ENCODE data around the gene GALC.
"Not testable (repeated sequence)": the region's sequence is repeated elsewhere in the genome, so short reads cannot be mapped to it uniquely, and the experiment has no call there.

GALC gene

GRCh38 chr14:87992718-87993628 is at the start of gene GALC:
Gene GALC (minus strand): TSS chr14:87993182. CDS start chr14:87993164, 18 bp downstream.
- DNase-seq (ENCODE audit: low read depth): peak; percentile 94

- DNase-seq (ENCODE audit: low read depth): no peak
These were observed 47.2 kb upstream of the GALC start for GRCh38 chr14:88040146-88040545.

GRCh38 chr14:88039197-88039596 is 46.2 kb upstream of the GALC start:
- no peak for DNase-seq (ENCODE audit: low read depth)

GRCh38 chr14:88037325-88037724 is 44.3 kb upstream of the GALC start:
- DNase-seq (ENCODE audit: low read depth): no peak

GRCh38 chr14:88036422-88036821 is 43.4 kb upstream of the GALC start:
- DNase-seq (ENCODE audit: low read depth): no peak

GRCh38 chr14:88034076-88034475 is 41.1 kb upstream of the GALC start:
- DNase-seq (ENCODE audit: low read depth): no peak

- no peak for DNase-seq (ENCODE audit: low read depth)
These were observed 39.4 kb upstream of the GALC start for GRCh38 chr14:88032373-88032772.

- DNase-seq (ENCODE audit: low read depth): no peak
These were observed 37.9 kb upstream of the GALC start for GRCh38 chr14:88030892-88031291.

- DNase-seq (ENCODE audit: low read depth): no peak
These were observed 37.1 kb upstream of the GALC start for GRCh38 chr14:88030079-88030478.

GRCh38 chr14:88029500-88029899 is 36.5 kb upstream of the GALC start:
- no peak for DNase-seq (ENCODE audit: low read depth)

GRCh38 chr14:88026890-88027289 is 33.9 kb upstream of the GALC start:
- DNase-seq (ENCODE audit: low read depth): no peak

- no peak for DNase-seq (ENCODE audit: low read depth)
These were observed 32.3 kb upstream of the GALC start for GRCh38 chr14:88025313-88025712.

- DNase-seq (ENCODE audit: low read depth): not testable (repeated sequence)
These were observed 31.5 kb upstream of the GALC start for GRCh38 chr14:88024252-88025086.

- DNase-seq (ENCODE audit: low read depth): no peak
These were observed 30.7 kb upstream of the GALC start for GRCh38 chr14:88023658-88024187.

GRCh38 chr14:88017535-88017934 is 24.6 kb upstream of the GALC start:
- no peak for DNase-seq (ENCODE audit: low read depth)

GRCh38 chr14:88016768-88017167 is 23.8 kb upstream of the GALC start:
- no peak for DNase-seq (ENCODE audit: low read depth)

GRCh38 chr14:88013750-88014349 is 20.9 kb upstream of the GALC start:
- no peak for DNase-seq (ENCODE audit: low read depth)

- no peak for DNase-seq (ENCODE audit: low read depth)
These were observed 19.5 kb upstream of the GALC start for GRCh38 chr14:88012495-88012894.

GRCh38 chr14:88010331-88010730 is 17.3 kb upstream of the GALC start:
- no peak for DNase-seq (ENCODE audit: low read depth)

- DNase-seq (ENCODE audit: low read depth): no peak
These were observed 16.5 kb upstream of the GALC start for GRCh38 chr14:88009486-88009885.

- no peak for DNase-seq (ENCODE audit: low read depth)
These were observed 15.2 kb upstream of the GALC start for GRCh38 chr14:88008039-88008742.

- no peak for DNase-seq (ENCODE audit: low read depth)
These were observed 14.6 kb upstream of the GALC start for GRCh38 chr14:88007608-88008007.
